HEK293T (cell line): ENCODE measurements around the gene KCNH1.

ENCODE experiments used
- BHLHE40 ChIP-seq: fragments of 450-650 bp; IDR thresholded peaks from 2 replicates; pipeline ENCODE4 v1.6.1; 2016; ENCODE audit warnings: mild to moderate bottlenecking, moderate library complexity, borderline replicate concordance
- CTBP1 ChIP-seq: fragments of 450-650 bp; IDR thresholded peaks from 2 replicates; pipeline ENCODE4 v1.6.1; 2016; ENCODE audit warnings: borderline replicate concordance
- ELF4 ChIP-seq: fragments of 450-650 bp; IDR thresholded peaks from 2 replicates; pipeline ENCODE4 v1.6.1; 2017; ENCODE audit warnings: antibody characterized with exemption
- FOXA1 ChIP-seq: fragments of 450-650 bp; IDR thresholded peaks from 2 replicates; pipeline ENCODE4 v1.6.1; 2016; ENCODE audit warnings: mild to moderate bottlenecking
- FOXK2 ChIP-seq: fragments of 450-650 bp; IDR thresholded peaks from 2 replicates; pipeline ENCODE4 v1.6.1; 2016; ENCODE audit warnings: mild to moderate bottlenecking
- FOXM1 ChIP-seq: fragments of 450-650 bp; IDR thresholded peaks from 2 replicates; pipeline ENCODE4 v1.6.1; 2017; ENCODE audit warnings: mild to moderate bottlenecking, borderline replicate concordance
- HDGF ChIP-seq: fragments of 450-650 bp; IDR thresholded peaks from 2 replicates; pipeline ENCODE4 v1.6.1; 2017; ENCODE audit warnings: antibody characterized with exemption, borderline replicate concordance
- LEF1 ChIP-seq: fragments of 450-650 bp; IDR thresholded peaks from 2 replicates; pipeline ENCODE4 v1.6.1; 2017; ENCODE audit warnings: mild to moderate bottlenecking, borderline replicate concordance
- NFRKB ChIP-seq: fragments of 450-650 bp; IDR thresholded peaks from 2 replicates; pipeline ENCODE4 v1.6.1; 2016; ENCODE audit warnings: mild to moderate bottlenecking, moderate library complexity
- SP1 ChIP-seq: fragments of 450-650 bp; IDR thresholded peaks from 2 replicates; pipeline ENCODE4 v1.6.1; 2017
- TARDBP ChIP-seq: fragments of 450-650 bp; IDR thresholded peaks from 2 replicates; pipeline ENCODE4 v1.6.1; 2016
- ZNF384 ChIP-seq: fragments of 450-650 bp; IDR thresholded peaks from 2 replicates; pipeline ENCODE4 v1.6.1; 2016

DNA sequence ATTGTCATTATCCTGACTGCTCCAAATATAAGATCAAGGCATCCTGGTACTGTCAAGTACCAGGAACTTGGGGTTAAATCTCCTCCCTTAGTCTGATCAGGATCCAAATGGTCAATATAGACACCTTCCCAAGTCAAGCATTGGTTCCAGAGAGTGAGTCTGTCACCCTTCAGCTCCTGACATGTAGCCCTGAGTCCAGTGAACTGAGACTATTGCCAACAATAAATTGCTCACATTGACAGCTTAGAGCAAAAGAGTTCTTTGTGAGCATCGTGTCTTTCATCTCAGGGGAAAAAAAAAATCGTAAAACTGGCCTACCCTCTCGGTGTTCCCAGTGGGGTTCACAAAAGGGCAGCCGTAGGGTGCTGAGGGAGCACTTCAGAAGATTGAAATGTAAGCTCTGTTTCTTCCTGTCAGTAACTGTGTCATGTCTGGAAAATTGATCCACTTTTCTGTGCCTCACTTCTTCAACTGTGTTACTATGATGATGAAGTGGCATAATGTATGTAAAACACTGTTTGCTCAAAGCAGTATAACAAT lies 228.5 kb downstream of the KCNH1 start:
- no peak for TF ChIP-seq ELF4
- TF ChIP-seq ZNF384: no peak
- no peak for TF ChIP-seq BHLHE40
- TF ChIP-seq SP1: no peak
- TF ChIP-seq TARDBP: no peak
- TF ChIP-seq FOXA1: no peak
- TF ChIP-seq LEF1: no peak
- TF ChIP-seq NFRKB: no peak
- TF ChIP-seq FOXM1: no peak
- no peak for TF ChIP-seq FOXK2
- TF ChIP-seq HDGF: no peak
- TF ChIP-seq CTBP1: no peak
